H1 (cell line): ENCODE data around the gene TSPAN6. TPM values are rescaled to one million over a fixed set of nuclear protein-coding genes. Genes with fewer than 3 reads are reported as not detected.

Experiments
- polyA plus RNA-seq, 7 experiments: library from polyadenylated mRNA; depleted of rRNA in 3 of 7; stranded (reverse) in 5 of 7; unstranded in 2 of 7; fragments of >200 nt in 5 of 7; fragments of 200-250 nt in 2 of 7; gene quantifications; 1 replicate in 5 of 7; 2 replicates in 1 of 7; 4 replicates in 1 of 7; pipeline versions ENCODE4 v1.2.1 to v1.2.3, GENCODE V29; 2011 to 2013; ENCODE audit warnings: missing spikeins in 2 of 7, mixed read lengths in 2 of 7
- total RNA-seq: library from RNA; stranded (reverse); fragmentation: NEBNext Ultra II Directional; extraction: Animal tissue kit (Norgen Biotek cat#: 25700); gene quantifications from 2 replicates; pipeline ENCODE4 v1.2.1, GENCODE V29; 2021

Gene TSPAN6
- total and polyA plus RNA-seq, 2 of the 8 experiments (the other 6 are each of a cell fraction or from before 2014, with no cell fraction given) = 58.1 to 67.7 TPM

Other genes with a start within 250 kb of the TSPAN6 start
- gene PCDH19, start 226.5 kb downstream of the TSPAN6 start, total RNA-seq = 0.46 and 1.2 TPM in 2 replicates
- gene PCDH19, start 226.5 kb downstream of the TSPAN6 start, polyA plus RNA-seq (2011; rRNA removed) = 0.12 and 0.17 TPM in 2 replicates
- gene TNMD, start 51.9 kb downstream of the TSPAN6 start, total RNA-seq = 2.1 TPM in 2 replicates
- gene TNMD, start 51.9 kb downstream of the TSPAN6 start, polyA plus RNA-seq (2011; rRNA removed) = 0.85 and 1.4 TPM in 2 replicates
- not detected in 2 replicates for gene SRPX2, start 7.4 kb upstream of the TSPAN6 start, total RNA-seq
- gene SRPX2, start 7.4 kb upstream of the TSPAN6 start, polyA plus RNA-seq (2011; rRNA removed) = not detected in 2 replicates
- gene SYTL4, start 95.3 kb upstream of the TSPAN6 start, total RNA-seq = 0.11 and 0.19 TPM in 2 replicates
- gene SYTL4, start 95.3 kb upstream of the TSPAN6 start, polyA plus RNA-seq (2011; rRNA removed) = 0.09 and 0.11 TPM in 2 replicates
- gene CSTF2, start 183.6 kb upstream of the TSPAN6 start, total RNA-seq = 30.9 and 33.0 TPM in 2 replicates
- gene CSTF2, start 183.6 kb upstream of the TSPAN6 start, polyA plus RNA-seq (2011; rRNA removed) = 20.7 and 21.0 TPM in 2 replicates
- gene NOX1, start 237.6 kb upstream of the TSPAN6 start, total RNA-seq = not detected in 2 replicates
- gene NOX1, start 237.6 kb upstream of the TSPAN6 start, polyA plus RNA-seq (2011; rRNA removed) = not detected in 2 replicates